Stomach (tissue), 4 donors: ENCODE measurements around the gene ACYP2.

Experiments
- CTCF ChIP-seq, 7 experiments: fragments of 450-650 bp in 4 of 7; fragments of 200-600 bp in 3 of 7; sonication (generic) in 3 of 7; IDR thresholded peaks; one replicate each; pipeline ENCODE4 v1.5.1; 2016 to 2019; ENCODE audit warnings: antibody characterized with exemption in 7 of 7, control low read depth in 2 of 7, mild to moderate bottlenecking in 1 of 7
- EP300 ChIP-seq: sonication (generic); formaldehyde crosslinking; IDR thresholded peaks from one replicate; pipeline ENCODE4 v1.6.1; 2017; ENCODE audit warnings: antibody characterized with exemption
- POLR2A ChIP-seq, 4 donors: fragments of 450-650 bp; IDR thresholded peaks; one replicate each; pipeline ENCODE4 v1.6.1; 2016; ENCODE audit warnings: antibody characterized with exemption in 4 of 4, control low read depth in 2 of 4, mild to moderate bottlenecking in 1 of 4, moderate library complexity in 1 of 4
- POLR2AphosphoS5 ChIP-seq, 3 donors: sonication (generic); formaldehyde crosslinking; IDR thresholded peaks; one replicate each; pipeline ENCODE4 v1.6.1; 2016; ENCODE audit warnings: antibody characterized with exemption in 3 of 3

GRCh38 chr2:54083445-54083844 lies 32.0 kb upstream of the ACYP2 start:
- TF ChIP-seq CTCF (IDR thresholded peaks at IDR 0.05) (no peak), EP300 (no peak), POLR2A (IDR thresholded peaks at IDR 0.05) (no peak), POLR2AphosphoS5 (IDR thresholded peaks at IDR 0.05) (no peak)
